ENCODE data around the gene EPB41L3.

- TF ChIP-seq POLR2AphosphoS5 (IDR thresholded peaks at IDR 0.05; ENCODE audit: low read depth, low read length) (no peak), CTCF (IDR thresholded peaks at IDR 0.05) (no peak)
Measured at GRCh38 chr18:5430131-5430530, 113.7 kb downstream of the EPB41L3 start.
